ENCODE data around the gene ANKFN1.

Gene ANKFN1

DNA sequence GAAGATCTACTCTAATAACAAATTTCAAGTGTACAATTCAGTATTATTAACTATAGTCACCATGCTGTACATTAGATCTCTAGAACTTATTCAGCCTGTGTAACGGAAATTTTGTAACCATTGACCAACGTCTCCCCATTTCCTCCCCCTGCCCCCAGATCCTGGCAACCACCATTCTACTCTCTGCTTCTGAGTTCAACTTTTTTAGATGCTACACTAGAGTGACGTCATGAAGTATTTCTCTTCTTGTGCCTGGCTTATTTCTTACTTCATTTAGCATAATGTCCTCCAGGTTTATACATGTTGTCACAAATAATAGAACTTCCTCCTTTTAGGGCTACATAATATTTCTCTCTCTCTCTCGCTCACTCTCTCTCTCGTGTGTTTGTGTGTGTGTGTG lies 157.5 kb downstream of the ANKFN1 start:
- H3K27me3 ChIP-seq = no peaks in the 10 kb centered on the region
- TF ChIP-seq CTCF (IDR thresholded peaks at IDR 0.05) = no peak
- H3K27ac ChIP-seq = peak overlapping the region; percentile 90
- H3K9me3 ChIP-seq = no peaks in the 10 kb centered on the region
- peak overlapping the region in 1 of 2 experiments; percentile 13 for H3K4me3 ChIP-seq (ENCODE audit: low read depth in 1 of 2, low read length in 1 of 2)
- peaks cover 61 to 63% of the 10 kb centered on the region in 2 experiments for H3K4me1 ChIP-seq (ENCODE audit: control insufficient read depth in 1 of 2, insufficient read depth in 1 of 2, low read depth in 1 of 2, low read length in 1 of 2)
- no peaks in the 10 kb centered on the region for H3K36me3 ChIP-seq

- Histone ChIP-seq H3K27me3 (no peaks in the 10 kb centered on the region), H3K4me1 (ENCODE audit: control insufficient read depth in 1 of 2, insufficient read depth in 1 of 2, low read depth in 1 of 2, low read length in 1 of 2) (peaks cover 66 to 67% of the 10 kb centered on the region in 2 experiments), H3K9me3 (no peaks in the 10 kb centered on the region), H3K27ac (peak overlapping the region; percentile 90), H3K4me3 (ENCODE audit: low read depth in 1 of 2, low read length in 1 of 2) (no peak overlapping the region), H3K36me3 (no peaks in the 10 kb centered on the region)
- no peak for TF ChIP-seq CTCF (IDR thresholded peaks at IDR 0.05)
These were observed 159.9 kb downstream of the ANKFN1 start for GRCh38 chr17:56313201-56313600.

DNA sequence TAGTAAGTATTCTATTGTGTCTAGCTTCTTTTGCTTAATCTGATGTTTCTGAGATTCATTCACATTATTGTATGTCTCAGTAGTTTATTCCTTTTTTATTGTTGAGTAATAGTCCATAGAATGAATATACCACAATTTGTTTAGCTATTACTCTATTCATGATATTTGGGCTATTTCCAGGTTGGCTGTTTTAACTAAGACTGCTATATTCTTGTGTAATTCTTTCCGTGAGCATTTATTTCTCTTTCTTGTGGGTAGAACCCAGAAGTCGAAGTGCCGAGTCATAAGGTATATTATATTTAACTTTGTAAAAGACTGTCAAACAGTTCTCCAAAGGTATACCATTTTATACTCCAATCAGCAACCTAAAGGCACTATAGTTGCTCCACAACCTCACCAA lies 160.8 kb downstream of the ANKFN1 start:
- no peaks in the 10 kb centered on the region for H3K9me3 ChIP-seq
- H3K36me3 ChIP-seq = no peaks in the 10 kb centered on the region
- no peak for TF ChIP-seq CTCF (IDR thresholded peaks at IDR 0.05)

DNA sequence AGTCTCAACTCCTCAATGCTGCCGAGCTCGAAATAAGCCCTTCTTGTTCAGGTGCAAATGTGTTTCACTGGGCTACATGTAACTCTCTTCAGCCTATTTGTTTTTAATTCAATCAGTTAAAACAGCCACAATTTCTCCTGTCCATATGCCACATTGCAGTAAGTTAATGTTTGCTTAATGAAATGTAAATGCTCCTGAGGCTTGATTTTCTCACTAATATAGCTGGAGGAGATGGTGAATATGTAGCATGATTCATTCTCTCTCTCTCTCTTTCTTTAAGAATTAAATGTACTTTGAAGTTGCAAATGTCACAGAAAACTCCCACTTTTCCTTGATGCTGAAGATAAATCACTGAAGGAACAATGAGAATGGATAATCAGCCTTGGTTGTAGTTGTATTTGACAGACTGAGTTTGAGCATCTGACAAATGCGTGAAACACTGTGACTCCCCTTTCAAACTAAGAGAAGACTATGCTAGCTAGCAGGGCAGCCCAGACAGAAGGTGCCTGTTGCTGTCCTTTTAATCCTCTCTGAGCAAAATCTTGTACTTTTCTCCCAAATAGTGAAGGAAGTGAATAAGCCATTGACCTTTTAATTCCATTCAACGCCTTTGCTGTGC lies 161.8 kb downstream of the ANKFN1 start:
- TF ChIP-seq CTCF (IDR thresholded peaks at IDR 0.05) = no peak
- H3K4me1 ChIP-seq (ENCODE audit: control insufficient read depth in 1 of 2, insufficient read depth in 1 of 2, low read depth in 1 of 2, low read length in 1 of 2) = peaks cover 60 to 63% of the 10 kb centered on the region in 2 experiments
- no peaks in the 10 kb centered on the region for H3K27me3 ChIP-seq
- no peak overlapping the region for H3K4me3 ChIP-seq (ENCODE audit: low read depth in 1 of 2, low read length in 1 of 2)
- H3K36me3 ChIP-seq = no peaks in the 10 kb centered on the region
- H3K9me3 ChIP-seq = no peaks in the 10 kb centered on the region
- H3K27ac ChIP-seq = peak overlapping the region; percentile 90

More for the DNA sequence above, 160.8 kb downstream of the ANKFN1 start:
- H3K27me3 ChIP-seq = no peaks in the 10 kb centered on the region
- peak overlapping the region; percentile 90 for H3K27ac ChIP-seq
- H3K4me1 ChIP-seq (ENCODE audit: control insufficient read depth in 1 of 2, insufficient read depth in 1 of 2, low read depth in 1 of 2, low read length in 1 of 2) = peaks cover 66 to 67% of the 10 kb centered on the region in 2 experiments
- H3K4me3 ChIP-seq (ENCODE audit: low read depth in 1 of 2, low read length in 1 of 2) = peak overlapping the region; percentile 18

DNA sequence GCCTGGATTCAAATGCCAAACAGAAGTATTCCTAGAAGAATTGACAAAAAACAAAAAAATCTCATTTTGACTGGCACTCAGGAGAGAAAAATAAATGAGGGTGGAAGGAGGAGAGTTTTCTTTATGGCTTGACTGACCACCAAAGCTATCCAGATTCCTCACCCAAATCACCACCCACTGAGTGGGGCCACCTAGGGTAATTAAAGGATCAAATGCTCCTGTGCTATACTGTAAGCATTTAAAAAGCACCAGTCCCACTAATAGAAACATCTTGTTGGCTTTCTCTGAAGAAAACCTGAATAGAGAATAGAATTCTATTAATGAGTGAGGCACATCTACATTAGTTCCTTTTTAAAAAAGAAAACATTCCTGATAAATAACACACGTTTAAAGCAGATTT lies 163.3 kb downstream of the ANKFN1 start:
- H3K27ac ChIP-seq = no peak overlapping the region
- H3K4me3 ChIP-seq (ENCODE audit: low read depth in 1 of 2, low read length in 1 of 2) = no peak overlapping the region
- no peak for TF ChIP-seq CTCF (IDR thresholded peaks at IDR 0.05)
- H3K9me3 ChIP-seq = no peaks in the 10 kb centered on the region
- H3K36me3 ChIP-seq = no peaks in the 10 kb centered on the region
- peaks cover 45 to 48% of the 10 kb centered on the region in 2 experiments for H3K4me1 ChIP-seq (ENCODE audit: control insufficient read depth in 1 of 2, insufficient read depth in 1 of 2, low read depth in 1 of 2, low read length in 1 of 2)
- H3K27me3 ChIP-seq = no peaks in the 10 kb centered on the region
